Right atrium auricular region (tissue), 2 donors: ENCODE measurements around the gene MITF. TPM values are rescaled to one million over a fixed set of nuclear protein-coding genes. Genes with fewer than 3 reads are reported as not detected.

Experiments
- DNase-seq: peaks from one replicate; pipeline ENCODE4 v3.0.0-alpha.2; 2019; ENCODE audit warnings: low spot score
- H3K27ac ChIP-seq, 2 donors: fragments of 200-600 bp; sonication (generic); 1 replicate in 1 of 2; 2 replicates in 1 of 2; pipeline ENCODE4 v1.5.1; 2016 to 2019
- H3K27me3 ChIP-seq, 2 donors: fragments of 200-600 bp; sonication (generic); one replicate each; pipeline versions ENCODE4 v1.5.1 to v1.6.0; 2017 to 2019
- H3K36me3 ChIP-seq: fragments of 200-600 bp; sonication (generic); one replicate; pipeline ENCODE4 v1.5.1; 2016
- H3K4me1 ChIP-seq, 2 donors: fragments of 200-600 bp; sonication (generic); one replicate each; pipeline versions ENCODE4 v1.5.1 to v1.6.0; 2017 to 2019
- H3K4me3 ChIP-seq, 2 donors: fragments of 200-600 bp; sonication (generic); 1 replicate in 1 of 2; 2 replicates in 1 of 2; pipeline ENCODE4 v1.5.1; 2017 to 2019; ENCODE audit warnings: mild to moderate bottlenecking in 1 of 2, moderate library complexity in 1 of 2
- H3K9me3 ChIP-seq, 2 donors: fragments of 200-600 bp; sonication (generic); one replicate each; pipeline ENCODE4 v1.5.1; 2019
- CTCF ChIP-seq, 2 donors: fragments of 200-600 bp; sonication (generic); IDR thresholded peaks; one replicate each; pipeline ENCODE4 v1.5.1; 2019; ENCODE audit warnings: antibody characterized with exemption in 2 of 2
- total RNA-seq, 2 donors: library from RNA; depleted of rRNA; stranded (reverse); fragments of >200 nt; gene quantifications; one replicate each; pipeline ENCODE4 v1.1.0, GENCODE V29; 2016

MITF gene
- total RNA-seq, 2 donors from 2014 or later: 47.6 to 68.6 TPM

DNA sequence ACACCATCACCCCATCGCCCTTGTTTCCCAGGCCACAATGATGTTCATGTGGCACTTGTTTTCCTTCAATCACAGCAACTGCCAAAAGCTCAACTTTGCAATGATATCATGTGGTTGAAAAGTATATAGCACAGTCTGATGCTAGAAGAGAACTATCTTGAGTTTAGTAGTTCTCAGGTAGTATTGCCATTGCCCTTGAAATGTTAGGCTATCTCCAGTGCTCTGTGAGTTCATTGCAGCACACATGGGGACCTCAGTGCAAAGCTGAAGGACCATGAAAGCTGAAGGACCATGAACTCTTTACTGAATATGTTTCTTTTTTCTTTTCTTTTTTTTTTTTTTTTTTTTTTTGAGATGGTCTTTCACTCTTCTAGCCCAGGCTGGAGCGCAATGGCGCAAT, 224.4 kb downstream of the MITF start:
- TF ChIP-seq CTCF (IDR thresholded peaks at IDR 0.05): no peak
- no peaks in the 10 kb centered on the region for H3K27me3 ChIP-seq
- no peak for DNase-seq
- no peaks in the 10 kb centered on the region for H3K9me3 ChIP-seq
- no peak overlapping the region for H3K27ac ChIP-seq
- H3K36me3 ChIP-seq: peaks cover 44% of the 10 kb centered on the region
- no peak overlapping the region for H3K4me3 ChIP-seq
- H3K4me1 ChIP-seq: no peaks in the 10 kb centered on the region

DNA sequence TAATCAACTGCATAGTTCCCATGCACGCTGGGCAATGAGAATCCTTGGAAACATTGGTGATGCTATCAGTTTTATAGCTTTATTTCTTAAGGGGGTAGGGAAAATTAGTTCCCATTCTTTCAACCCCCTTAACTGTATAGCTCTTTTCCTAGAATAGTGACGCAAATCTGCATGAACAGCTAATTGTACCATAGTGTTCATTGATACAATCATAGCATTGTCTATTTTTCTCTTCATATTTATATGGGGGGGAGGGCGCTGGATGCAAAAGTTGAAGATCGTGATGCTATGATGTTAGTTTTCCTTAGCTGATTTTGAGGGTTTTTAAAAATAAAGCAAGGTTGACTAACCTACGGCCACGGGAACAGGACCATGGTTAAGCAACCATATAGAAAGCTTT, 227.9 kb downstream of the MITF start:
- no peak overlapping the region for H3K4me3 ChIP-seq
- TF ChIP-seq CTCF (IDR thresholded peaks at IDR 0.05): no peak
- DNase-seq: no peak
- H3K9me3 ChIP-seq: no peaks in the 10 kb centered on the region
- peaks cover 24% of the 10 kb centered on the region for H3K36me3 ChIP-seq
- H3K4me1 ChIP-seq: no peaks in the 10 kb centered on the region
- no peaks in the 10 kb centered on the region for H3K27me3 ChIP-seq
- H3K27ac ChIP-seq: no peak overlapping the region

DNA sequence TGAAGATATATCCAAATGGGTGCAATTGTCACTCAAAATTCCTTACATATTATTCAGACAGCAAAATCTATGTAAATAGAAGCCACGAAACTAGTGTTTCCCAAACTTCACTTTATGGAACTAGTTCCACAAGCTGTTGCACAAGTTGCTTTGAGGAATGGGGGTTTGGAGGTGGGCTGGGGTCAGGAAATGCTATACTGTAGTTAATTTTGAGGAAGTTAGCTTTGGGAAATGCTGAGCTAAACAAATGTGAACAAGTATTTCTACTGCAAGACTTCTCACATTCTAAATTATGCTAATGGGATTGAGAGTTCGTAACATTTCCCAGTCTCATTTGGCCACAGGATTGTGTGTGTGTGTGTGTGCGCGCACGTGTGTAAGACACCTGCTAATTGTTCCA, 231.6 kb downstream of the MITF start:
- Histone ChIP-seq H3K27ac (no peak overlapping the region), H3K27me3 (no peaks in the 10 kb centered on the region), H3K4me1 (peaks cover 0 to under 1% of the 10 kb centered on the region in 2 donors), H3K4me3 (no peak overlapping the region), H3K36me3 (peaks cover 8% of the 10 kb centered on the region), H3K9me3 (no peaks in the 10 kb centered on the region)
- no peak for DNase-seq
- no peak for TF ChIP-seq CTCF (IDR thresholded peaks at IDR 0.05)

GRCh38 chr3:69972672-69973071, 233.4 kb downstream of the MITF start:
- H3K27ac ChIP-seq: no peak overlapping the region
- no peaks in the 10 kb centered on the region for H3K27me3 ChIP-seq
- peaks cover 0 to 7% of the 10 kb centered on the region in 2 donors for H3K4me1 ChIP-seq
- H3K4me3 ChIP-seq: no peak overlapping the region
- no peak for DNase-seq
- no peak for TF ChIP-seq CTCF (IDR thresholded peaks at IDR 0.05)
- H3K36me3 ChIP-seq: no peaks in the 10 kb centered on the region
- H3K9me3 ChIP-seq: peaks cover 0 to 5% of the 10 kb centered on the region in 2 donors

GRCh38 chr3:69976021-69976420, 236.8 kb downstream of the MITF start:
- Histone ChIP-seq H3K27me3 (no peaks in the 10 kb centered on the region), H3K36me3 (no peaks in the 10 kb centered on the region), H3K4me1 (peaks cover 0 to 7% of the 10 kb centered on the region in 2 donors), H3K27ac (no peak overlapping the region), H3K9me3 (peaks cover 0 to 21% of the 10 kb centered on the region in 2 donors), H3K4me3 (no peak overlapping the region)
- no peak for DNase-seq
- TF ChIP-seq CTCF (IDR thresholded peaks at IDR 0.05): no peak

DNA sequence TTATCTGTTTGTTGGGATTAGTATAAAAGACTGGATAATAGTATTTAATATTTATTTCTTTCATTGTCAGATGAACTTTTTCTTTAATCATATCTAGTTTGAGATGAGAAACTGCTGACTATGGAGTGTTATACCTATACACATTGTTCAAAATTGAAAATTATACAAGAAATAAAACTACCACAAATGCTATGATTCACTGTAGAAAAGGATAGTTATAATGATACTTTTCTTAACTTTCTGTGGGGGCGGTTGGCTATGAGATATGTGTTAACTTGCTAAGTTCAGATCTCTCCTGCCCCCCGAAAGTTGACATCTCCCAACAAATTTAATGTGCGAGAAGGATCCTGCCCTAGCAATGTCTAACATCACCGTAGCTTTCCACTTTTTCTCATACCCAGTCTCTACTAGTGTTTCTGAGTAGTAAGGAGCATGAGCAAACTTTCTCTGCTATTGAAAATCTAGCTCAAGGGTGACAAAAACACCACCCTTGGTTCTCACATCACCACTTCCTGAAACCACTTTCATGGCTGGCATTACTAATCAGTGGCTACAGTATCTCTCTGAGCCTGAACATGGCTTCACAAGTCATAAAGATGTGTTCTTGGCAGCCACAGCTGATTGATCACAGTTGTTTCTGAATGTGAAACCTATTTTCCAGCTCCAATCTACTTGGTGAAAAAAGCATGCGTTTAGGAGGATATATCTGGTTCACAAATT, 244.4 kb downstream of the MITF start:
- no peaks in the 10 kb centered on the region for H3K36me3 ChIP-seq
- H3K27me3 ChIP-seq: no peaks in the 10 kb centered on the region
- TF ChIP-seq CTCF (IDR thresholded peaks at IDR 0.05): no peak
- DNase-seq: no peak
- H3K9me3 ChIP-seq: peaks cover 0 to 6% of the 10 kb centered on the region in 2 donors
- H3K4me1 ChIP-seq: no peaks in the 10 kb centered on the region
- no peak overlapping the region for H3K4me3 ChIP-seq
- no peak overlapping the region for H3K27ac ChIP-seq
